Natural killer cell treated with Interleukin-12 subunit alpha and Interleukin-12 subunit beta and Interleukin-15 and Interleukin-18, amount 100 ng/mL, for 72 hours (primary cell): ENCODE results near the gene VIPR1. TPM values are rescaled to one million over a fixed set of nuclear protein-coding genes. Genes with fewer than 3 reads are reported as not detected.
A peak's percentile ranks its signal among the peaks of the same experiment; 100 is the strongest.

ENCODE experiments used
- ATAC-seq, 2 donors: fragments of 150-1000 bp; cut with Tn5 transposase in 1 of 2; sonication (Bioruptor Pico), chemical (Tn5 transposase) in 1 of 2; 2 replicates each; pipeline ENCODE4 v1.10.0; 2021
- DNase-seq: peaks from one replicate; pipeline ENCODE4 v3.0.0; 2022; ENCODE audit warnings: low spot score
- H3K27ac Mint-ChIP-seq, 2 donors: 1 replicate in 1 of 2; 2 replicates in 1 of 2; pipeline ENCODE4 v1.8.0; 2022; ENCODE audit warnings: mixed read lengths in 2 of 2, mild to moderate bottlenecking in 1 of 2, moderate library complexity in 1 of 2
- H3K27me3 Mint-ChIP-seq, 2 donors: 1 replicate in 1 of 2; 2 replicates in 1 of 2; pipeline ENCODE4 v1.8.0; 2022; ENCODE audit warnings: mixed read lengths in 2 of 2
- H3K36me3 Mint-ChIP-seq: one replicate; pipeline ENCODE4 v1.8.0; 2022; ENCODE audit warnings: mixed read lengths
- H3K4me1 Mint-ChIP-seq, 2 donors: 1 replicate in 1 of 2; 2 replicates in 1 of 2; pipeline ENCODE4 v1.8.0; 2022; ENCODE audit warnings: low read depth in 2 of 2, mixed read lengths in 2 of 2, mild to moderate bottlenecking in 1 of 2
- H3K4me3 Mint-ChIP-seq: one replicate; pipeline ENCODE4 v1.8.0; 2022; ENCODE audit warnings: mixed read lengths
- H3K9me3 Mint-ChIP-seq: 2 replicates; pipeline ENCODE4 v1.8.0; 2022; ENCODE audit warnings: mixed read lengths
- total RNA-seq, 2 donors: library from RNA; stranded (reverse); gene quantifications; one replicate each; pipeline ENCODE4 v1.2.3, GENCODE V29; 2022

VIPR1 gene, protein sequence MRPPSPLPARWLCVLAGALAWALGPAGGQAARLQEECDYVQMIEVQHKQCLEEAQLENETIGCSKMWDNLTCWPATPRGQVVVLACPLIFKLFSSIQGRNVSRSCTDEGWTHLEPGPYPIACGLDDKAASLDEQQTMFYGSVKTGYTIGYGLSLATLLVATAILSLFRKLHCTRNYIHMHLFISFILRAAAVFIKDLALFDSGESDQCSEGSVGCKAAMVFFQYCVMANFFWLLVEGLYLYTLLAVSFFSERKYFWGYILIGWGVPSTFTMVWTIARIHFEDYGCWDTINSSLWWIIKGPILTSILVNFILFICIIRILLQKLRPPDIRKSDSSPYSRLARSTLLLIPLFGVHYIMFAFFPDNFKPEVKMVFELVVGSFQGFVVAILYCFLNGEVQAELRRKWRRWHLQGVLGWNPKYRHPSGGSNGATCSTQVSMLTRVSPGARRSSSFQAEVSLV
- under 1 TPM in 1 of 2 donors, not detected in 1; 0.69 TPM for total RNA-seq

DNA sequence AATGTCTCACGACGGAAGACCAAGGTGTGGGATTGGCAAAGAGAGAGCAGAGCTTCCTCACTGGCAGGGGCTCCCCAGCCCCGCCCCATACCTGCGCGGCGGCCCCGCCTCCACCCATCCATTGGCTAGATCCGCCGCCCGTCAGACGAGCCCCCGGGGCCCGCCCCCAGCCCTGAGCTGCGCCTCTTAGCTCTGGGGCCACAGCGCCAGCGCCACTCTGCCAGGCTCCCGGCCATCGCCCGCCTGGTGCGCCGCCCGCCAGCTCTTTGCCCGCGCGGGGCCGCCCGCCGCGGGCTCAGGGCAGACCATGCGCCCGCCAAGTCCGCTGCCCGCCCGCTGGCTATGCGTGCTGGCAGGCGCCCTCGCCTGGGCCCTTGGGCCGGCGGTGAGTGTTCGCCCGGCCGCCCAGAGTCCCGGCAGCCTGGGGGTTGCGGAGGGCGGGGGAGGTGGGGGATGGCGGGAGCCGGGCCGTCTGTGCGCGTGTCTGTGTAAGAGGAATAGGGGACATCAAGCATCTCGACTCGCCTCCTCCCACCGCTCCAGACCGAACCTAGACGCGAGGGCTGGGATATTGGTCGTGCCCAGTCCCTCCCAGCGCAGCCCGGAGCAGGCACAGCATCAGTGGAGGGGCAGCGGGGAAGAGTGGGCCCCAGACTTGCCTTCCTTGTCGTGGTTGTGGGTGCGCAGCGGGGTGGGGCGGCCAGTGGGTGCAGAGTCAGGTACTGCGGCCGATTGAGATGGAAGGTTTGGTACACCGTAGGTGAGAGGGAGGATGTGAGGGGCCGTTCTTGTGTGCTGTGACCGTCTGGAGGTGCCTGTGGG is at the start of gene VIPR1:
VIPR1 (plus strand) TSS at position 215 of the 822 bp plus-strand sequence; CDS start at position 308, 93 bp downstream.
- H3K4me1 Mint-ChIP-seq, result peaks cover 10 to 13% of the 10 kb centered on the region in 2 donors
- H3K9me3 Mint-ChIP-seq, result no peaks in the 10 kb centered on the region

DNA sequence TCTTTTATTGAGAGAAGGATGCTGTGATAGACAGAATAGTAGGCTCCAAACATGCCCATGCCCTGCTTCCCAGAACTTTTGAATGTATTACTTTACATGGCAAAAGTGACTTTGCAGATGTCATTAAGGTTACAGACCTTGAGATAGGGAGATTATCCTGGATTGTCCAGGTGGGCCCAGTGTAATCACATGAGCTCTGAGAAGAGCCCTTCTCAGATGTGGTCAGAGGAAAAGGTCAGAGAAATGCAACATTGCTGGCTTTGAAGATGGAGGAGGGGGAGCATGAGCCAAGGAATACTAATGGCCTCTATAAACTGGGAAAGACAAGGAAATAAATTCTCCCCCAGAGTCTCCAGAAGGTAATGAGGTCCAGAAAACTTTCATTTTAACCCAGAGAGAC is 46.2 kb upstream of the VIPR1 start:
- ATAC-seq, result no peak
- no peaks in the 10 kb centered on the region for H3K4me1 Mint-ChIP-seq
- H3K4me3 Mint-ChIP-seq, result no peak overlapping the region
- no peaks in the 10 kb centered on the region for H3K36me3 Mint-ChIP-seq
- H3K27me3 Mint-ChIP-seq, result peaks cover 16 to 26% of the 10 kb centered on the region in 2 donors
- no peak for DNase-seq
- no peak overlapping the region for H3K27ac Mint-ChIP-seq
- H3K9me3 Mint-ChIP-seq, result no peaks in the 10 kb centered on the region

More for the DNA sequence above, at the start of gene VIPR1:
- no peak within 1 kb of the TSS for H3K27ac Mint-ChIP-seq
- peak within 1 kb of the TSS; percentile 94 for H3K4me3 Mint-ChIP-seq
- DNase-seq (peak; percentile 82), ATAC-seq (peak; percentile 91 to 95)
- H3K36me3 Mint-ChIP-seq, result no peaks in the 10 kb centered on the region
- H3K27me3 Mint-ChIP-seq, result peaks cover 40 to 45% of the 10 kb centered on the region in 2 donors

DNA sequence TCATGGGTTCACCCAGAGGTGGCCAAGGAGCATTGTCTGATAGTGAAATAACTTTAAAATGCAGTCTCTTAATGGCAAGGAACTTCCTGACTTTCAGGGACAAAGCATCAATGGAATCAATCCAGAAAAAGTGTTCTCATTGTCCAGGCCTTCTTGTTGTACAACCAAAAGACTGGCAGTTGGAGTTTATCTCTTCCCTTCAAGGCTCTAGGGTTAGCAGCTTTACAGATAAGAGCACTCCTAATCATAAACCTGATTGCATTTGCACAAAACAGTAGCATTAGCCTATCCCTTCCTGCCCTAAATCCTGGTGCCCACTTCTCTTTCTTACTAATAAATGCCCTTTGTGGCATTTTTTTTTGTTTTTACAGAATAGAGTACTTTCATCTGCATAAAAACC is 43.3 kb upstream of the VIPR1 start:
- no peak for DNase-seq
- no peaks in the 10 kb centered on the region for H3K9me3 Mint-ChIP-seq
- no peak overlapping the region for H3K4me3 Mint-ChIP-seq
- H3K27ac Mint-ChIP-seq, result no peak overlapping the region
- H3K4me1 Mint-ChIP-seq, result no peaks in the 10 kb centered on the region
- H3K36me3 Mint-ChIP-seq, result no peaks in the 10 kb centered on the region
- peaks cover 16 to 24% of the 10 kb centered on the region in 2 donors for H3K27me3 Mint-ChIP-seq
- no peak for ATAC-seq

DNA sequence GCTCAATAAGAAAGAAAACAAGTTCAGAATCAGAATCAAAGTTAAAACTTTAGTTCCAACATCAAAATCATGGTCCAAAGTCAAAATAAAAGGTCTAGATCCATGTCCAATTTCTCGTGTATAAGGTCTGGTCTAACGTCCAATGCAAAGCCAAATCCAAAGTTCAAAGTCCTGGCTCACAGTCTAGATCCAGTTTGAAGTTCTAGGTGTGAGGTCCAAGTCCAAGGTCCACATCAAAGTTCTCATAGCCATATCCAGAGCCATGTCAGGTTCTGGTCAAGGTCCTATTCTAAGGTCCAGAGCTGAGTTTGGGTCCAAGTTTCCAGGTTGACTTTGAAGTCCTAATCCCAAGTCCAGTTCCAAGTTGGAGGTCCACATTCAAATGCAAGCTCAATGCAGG is 40.7 kb upstream of the VIPR1 start:
- H3K4me1 Mint-ChIP-seq, result no peaks in the 10 kb centered on the region
- ATAC-seq (no peak), DNase-seq (no peak)
- H3K27ac Mint-ChIP-seq, result no peak overlapping the region
- H3K36me3 Mint-ChIP-seq, result no peaks in the 10 kb centered on the region
- peaks cover 12 to 15% of the 10 kb centered on the region in 2 donors for H3K27me3 Mint-ChIP-seq
- no peak overlapping the region for H3K4me3 Mint-ChIP-seq
- no peaks in the 10 kb centered on the region for H3K9me3 Mint-ChIP-seq

DNA sequence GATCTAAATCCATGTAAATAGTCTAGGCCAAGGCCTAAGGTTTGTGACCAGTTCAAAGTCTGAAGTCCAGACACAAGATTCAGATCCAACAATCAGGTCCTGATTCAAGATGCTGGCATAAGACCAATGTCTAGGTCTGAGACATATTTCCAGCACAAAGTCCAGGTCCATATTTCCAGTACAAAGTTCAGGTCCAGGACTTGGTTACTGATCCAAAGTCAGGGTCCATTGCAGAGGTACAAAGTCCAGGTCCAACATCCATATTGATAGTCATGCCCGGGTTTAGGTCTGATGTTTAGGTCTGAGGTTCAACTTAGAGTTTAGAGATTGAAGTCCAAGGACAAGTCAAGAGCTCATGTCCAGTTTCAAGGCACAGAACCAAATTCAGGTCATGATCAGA is 39.4 kb upstream of the VIPR1 start:
- Mint-ChIP-seq H3K9me3 (no peaks in the 10 kb centered on the region), H3K27me3 (peaks cover 9 to 11% of the 10 kb centered on the region in 2 donors), H3K36me3 (no peaks in the 10 kb centered on the region), H3K27ac (no peak overlapping the region), H3K4me3 (no peak overlapping the region), H3K4me1 (no peaks in the 10 kb centered on the region)
- ATAC-seq, result no peak
- no peak for DNase-seq

DNA sequence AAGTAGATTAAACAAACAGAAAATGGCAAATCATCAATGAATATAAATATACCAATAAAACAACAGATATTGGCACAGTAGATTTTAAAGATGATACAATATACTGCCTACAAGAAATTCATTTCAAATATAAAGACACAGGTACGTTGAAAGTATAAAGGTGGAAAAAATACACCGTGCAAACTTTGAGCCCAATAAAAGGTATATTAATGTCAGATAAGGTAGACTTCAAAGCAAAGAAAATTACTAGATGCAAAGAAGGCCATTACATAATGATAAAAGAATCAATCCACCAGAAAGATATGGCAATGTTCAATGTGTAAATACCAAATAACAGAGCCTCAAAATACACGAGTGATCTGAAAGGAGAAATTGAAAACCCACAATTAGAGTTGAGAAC is 34.3 kb upstream of the VIPR1 start:
- no peak overlapping the region for H3K4me3 Mint-ChIP-seq
- no peak overlapping the region for H3K27ac Mint-ChIP-seq
- DNase-seq, result no peak

DNA sequence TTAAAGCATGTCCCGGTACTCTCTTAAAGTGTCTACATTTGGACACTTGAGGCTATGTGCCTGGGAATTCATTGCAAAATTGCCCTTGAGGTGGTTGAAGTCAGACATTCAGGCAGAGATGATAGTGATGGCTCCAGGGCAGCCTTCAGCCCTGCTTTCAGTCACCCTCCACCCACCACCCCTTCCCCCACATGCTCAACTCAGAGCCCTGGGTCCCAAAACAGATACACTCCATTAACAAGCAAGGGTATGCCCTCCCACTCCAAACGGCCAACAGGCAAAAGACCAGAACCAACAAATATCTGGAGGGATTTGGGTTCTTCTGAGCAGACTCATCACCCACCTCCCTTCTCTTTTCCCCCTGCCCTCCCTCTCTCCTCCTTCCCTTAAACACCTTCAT is 29.9 kb upstream of the VIPR1 start:
- DNase-seq, result no peak

More for the DNA sequence above, 34.3 kb upstream of the VIPR1 start:
- Mint-ChIP-seq H3K9me3 (no peaks in the 10 kb centered on the region), H3K27me3 (peaks cover 11 to 19% of the 10 kb centered on the region in 2 donors), H3K4me1 (no peaks in the 10 kb centered on the region), H3K36me3 (no peaks in the 10 kb centered on the region)
- ATAC-seq, result no peak

DNA sequence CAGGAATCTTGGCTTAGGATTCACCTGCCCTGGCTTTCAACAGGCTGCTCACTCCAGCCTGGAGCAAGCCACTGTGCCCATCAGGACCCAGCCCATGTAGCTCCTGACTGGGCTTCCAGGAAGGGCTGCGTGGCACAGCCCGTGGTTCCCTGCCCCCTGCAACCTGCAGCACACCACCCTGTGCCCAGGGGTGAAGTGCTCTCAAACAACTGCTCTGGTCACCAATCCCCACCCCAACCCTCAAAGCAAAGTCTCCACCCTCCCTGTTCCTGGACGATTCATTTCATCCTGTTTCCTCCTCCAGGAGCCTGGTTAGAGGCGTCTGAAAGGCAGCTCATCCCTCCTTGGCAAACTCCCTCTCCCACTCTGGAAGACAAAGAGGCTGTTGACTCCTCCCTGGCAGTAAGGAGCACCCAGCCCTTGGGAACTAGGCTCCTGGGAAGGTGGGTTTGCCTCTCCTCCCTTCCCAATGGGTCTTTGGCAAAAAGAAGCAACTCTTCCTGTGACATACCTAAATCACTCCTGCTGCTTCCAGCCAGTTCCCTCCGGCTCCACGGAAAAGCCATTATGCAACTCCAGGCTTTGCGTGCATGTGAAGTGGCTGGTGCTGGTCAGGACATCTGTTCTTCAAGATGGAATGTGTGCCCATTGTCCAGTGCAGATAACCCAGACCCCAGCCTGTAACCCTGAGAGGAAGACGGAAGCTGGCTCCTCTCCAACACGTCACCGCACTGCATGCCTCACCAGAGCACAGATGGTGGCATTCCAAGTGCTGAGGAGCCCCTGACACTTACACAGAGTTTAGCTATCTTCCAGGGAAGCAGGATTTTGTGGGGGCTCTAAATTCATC is 29.1 kb upstream of the VIPR1 start:
- ATAC-seq (no peak), DNase-seq (no peak)
- Mint-ChIP-seq H3K9me3 (no peaks in the 10 kb centered on the region), H3K4me1 (no peaks in the 10 kb centered on the region), H3K4me3 (no peak overlapping the region), H3K27me3 (peaks cover 8 to 15% of the 10 kb centered on the region in 2 donors), H3K27ac (no peak overlapping the region), H3K36me3 (no peaks in the 10 kb centered on the region)

More for the DNA sequence above, 29.9 kb upstream of the VIPR1 start:
- Mint-ChIP-seq H3K4me3 (no peak overlapping the region), H3K27me3 (peaks cover 8 to 15% of the 10 kb centered on the region in 2 donors), H3K36me3 (no peaks in the 10 kb centered on the region), H3K9me3 (no peaks in the 10 kb centered on the region), H3K27ac (no peak overlapping the region), H3K4me1 (no peaks in the 10 kb centered on the region)
- ATAC-seq, result no peak

DNA sequence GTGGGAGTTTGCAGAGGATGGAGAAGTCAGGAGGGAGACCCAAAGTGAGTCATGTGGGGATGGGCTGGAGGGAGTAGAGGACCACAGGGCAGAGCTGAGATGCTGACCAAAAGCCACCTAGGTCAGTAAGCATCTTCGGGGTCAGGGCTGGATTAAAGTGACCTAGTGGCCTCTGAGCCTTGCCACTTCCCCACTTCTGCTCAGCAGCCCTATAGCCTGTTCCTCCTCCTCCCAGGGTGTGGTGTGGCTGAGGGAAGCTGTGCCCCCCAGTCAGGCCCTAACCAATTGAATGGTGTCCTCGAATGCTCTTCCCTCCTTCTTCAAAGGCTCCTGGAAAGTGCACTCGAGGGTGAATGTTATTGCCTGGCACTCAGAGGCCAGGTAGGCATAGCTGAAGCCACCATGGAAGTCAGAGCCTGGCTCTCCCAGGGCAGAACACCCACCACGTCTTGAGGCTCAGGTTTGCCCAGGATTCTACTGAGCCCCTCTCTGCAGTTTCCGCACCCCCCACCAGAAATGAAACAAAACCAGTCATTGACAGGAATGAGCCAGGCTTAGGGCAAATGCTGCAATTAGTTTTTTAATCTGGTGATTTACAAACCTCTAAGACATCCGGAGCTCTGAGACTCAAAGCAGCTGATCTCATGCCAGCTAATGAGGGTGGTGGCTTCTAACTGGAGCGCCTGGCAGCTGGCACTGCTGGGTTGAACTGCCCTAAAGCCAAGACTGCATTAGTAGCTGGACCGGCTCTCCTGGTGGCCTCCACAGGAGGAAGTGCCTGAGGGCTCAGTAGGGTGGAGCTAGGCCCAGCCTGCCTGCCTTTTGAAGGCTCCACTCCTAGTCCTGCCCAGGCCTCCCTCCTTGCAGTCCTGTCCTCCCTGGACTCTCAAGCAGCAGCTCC is 26.0 kb upstream of the VIPR1 start:
- Mint-ChIP-seq H3K9me3 (peaks cover 7% of the 10 kb centered on the region), H3K27me3 (peaks cover 15 to 23% of the 10 kb centered on the region in 2 donors), H3K36me3 (peaks cover 11% of the 10 kb centered on the region), H3K4me1 (no peaks in the 10 kb centered on the region), H3K27ac (no peak overlapping the region), H3K4me3 (no peak overlapping the region)
- DNase-seq (no peak), ATAC-seq (peak; percentile 40 to 43)

DNA sequence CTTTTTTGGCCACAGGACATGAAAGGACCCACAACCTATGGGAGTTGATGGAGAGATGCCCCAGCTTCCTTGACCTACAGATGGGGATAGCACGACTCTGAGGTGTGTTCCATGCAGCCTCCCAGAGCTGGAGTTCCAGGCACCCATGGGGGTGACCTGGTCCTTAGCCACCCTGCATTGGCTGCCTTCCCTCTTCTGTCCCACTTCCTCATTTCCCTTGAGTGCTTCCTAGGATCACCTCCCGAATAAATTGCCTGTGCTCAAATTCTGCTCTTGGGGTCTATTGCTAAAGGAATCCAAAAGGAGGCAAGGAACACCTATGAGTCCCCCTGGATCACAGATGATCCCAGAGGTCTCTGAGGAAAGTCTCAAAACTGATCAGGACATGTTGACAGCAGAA is 24.7 kb upstream of the VIPR1 start:
- no peak for ATAC-seq
- Mint-ChIP-seq H3K27ac (no peak overlapping the region), H3K4me3 (no peak overlapping the region), H3K36me3 (peaks cover 18% of the 10 kb centered on the region), H3K9me3 (peaks cover 12% of the 10 kb centered on the region), H3K4me1 (no peaks in the 10 kb centered on the region), H3K27me3 (peaks cover 26 to 30% of the 10 kb centered on the region in 2 donors)
- no peak for DNase-seq

DNA sequence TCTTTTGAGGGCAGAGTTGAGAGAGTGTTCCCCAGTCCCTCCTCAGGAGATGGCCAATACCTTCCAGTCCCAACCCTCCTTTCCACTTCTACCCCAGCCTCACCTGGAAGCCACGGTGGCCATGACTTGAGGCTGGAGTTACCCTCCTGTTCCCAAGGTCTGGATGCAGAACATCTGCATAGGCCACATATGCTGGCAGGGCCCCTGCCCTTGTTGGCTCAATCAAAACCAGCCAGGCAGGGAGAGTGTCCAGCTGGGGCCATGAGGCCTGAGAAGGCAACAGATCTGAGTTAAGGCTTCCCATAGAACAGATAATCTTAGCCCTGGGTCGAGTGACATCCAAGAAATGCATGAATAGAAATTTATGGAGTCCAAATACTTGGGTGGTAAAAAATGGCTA is 23.6 kb upstream of the VIPR1 start:
- Mint-ChIP-seq H3K4me3 (no peak overlapping the region), H3K27me3 (peaks cover 36 to 37% of the 10 kb centered on the region in 2 donors), H3K36me3 (peaks cover 23% of the 10 kb centered on the region), H3K27ac (no peak overlapping the region), H3K4me1 (no peaks in the 10 kb centered on the region), H3K9me3 (peaks cover 12% of the 10 kb centered on the region)
- ATAC-seq (no peak), DNase-seq (no peak)

DNA sequence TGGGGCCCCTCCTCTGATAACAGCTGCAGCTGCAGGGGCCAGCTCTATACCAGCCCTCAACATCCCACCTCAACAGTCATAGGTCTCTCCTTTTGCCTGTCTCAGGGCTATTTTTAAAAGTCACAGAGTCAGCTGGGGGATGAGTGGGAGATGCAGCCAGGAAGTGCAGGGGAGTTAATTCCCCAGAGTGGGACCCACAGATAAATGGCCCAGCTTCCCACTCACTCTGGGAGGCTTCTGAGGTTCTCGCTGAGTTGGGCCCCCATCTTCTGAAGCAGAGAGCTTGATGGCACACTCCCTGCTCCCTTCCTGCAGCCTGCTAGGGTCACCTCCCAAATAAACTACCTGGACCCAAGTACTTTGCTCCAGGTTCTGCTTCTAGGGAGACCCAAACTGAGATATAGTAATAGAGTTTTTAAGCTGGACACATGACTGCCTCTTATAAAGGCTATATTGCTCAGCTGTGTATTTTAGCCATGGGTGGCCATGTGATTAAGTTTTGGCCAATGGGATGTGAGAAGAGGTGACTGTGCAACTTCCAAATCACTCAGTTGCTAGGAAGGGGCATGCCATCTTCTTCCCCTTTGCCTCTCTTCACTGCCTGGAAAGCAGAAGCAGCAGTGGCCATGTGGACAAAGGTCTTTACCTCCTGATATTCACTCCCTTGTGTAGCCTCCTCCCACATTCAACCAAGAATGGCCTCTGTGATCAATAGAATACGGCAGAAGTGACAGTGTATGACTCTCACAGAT is 15.5 kb upstream of the VIPR1 start:
- no peak overlapping the region for H3K27ac Mint-ChIP-seq
- H3K4me3 Mint-ChIP-seq, result no peak overlapping the region
- H3K27me3 Mint-ChIP-seq, result peaks cover 27 to 28% of the 10 kb centered on the region in 2 donors
- H3K9me3 Mint-ChIP-seq, result peaks cover 2% of the 10 kb centered on the region
- no peaks in the 10 kb centered on the region for H3K4me1 Mint-ChIP-seq
- peak; percentile 13 to 50 for ATAC-seq
- no peak for DNase-seq
- H3K36me3 Mint-ChIP-seq, result peaks cover 7% of the 10 kb centered on the region
